GM18951 (cell line): ENCODE measurements around the gene ZMIZ1.

Experiments
- POLR2A ChIP-seq: IDR thresholded peaks from 4 replicates; pipeline ENCODE4 v1.6.1; 2011; ENCODE audit warnings: mild to moderate bottlenecking; ENCODE audit not compliant: insufficient read length, insufficient read depth; ENCODE audit errors: extremely low read depth
- in situ Hi-C: fragments of 300-500 bp; cut with MboI; formaldehyde crosslinking; loops from one replicate; pipeline ENCODE4 v1.12.0; 2022; ENCODE audit warnings: low sequenced_read_pairs, mixed read lengths, inconsistent platforms; ENCODE audit not compliant: unreplicated experiment

The ZMIZ1 gene

DNA sequence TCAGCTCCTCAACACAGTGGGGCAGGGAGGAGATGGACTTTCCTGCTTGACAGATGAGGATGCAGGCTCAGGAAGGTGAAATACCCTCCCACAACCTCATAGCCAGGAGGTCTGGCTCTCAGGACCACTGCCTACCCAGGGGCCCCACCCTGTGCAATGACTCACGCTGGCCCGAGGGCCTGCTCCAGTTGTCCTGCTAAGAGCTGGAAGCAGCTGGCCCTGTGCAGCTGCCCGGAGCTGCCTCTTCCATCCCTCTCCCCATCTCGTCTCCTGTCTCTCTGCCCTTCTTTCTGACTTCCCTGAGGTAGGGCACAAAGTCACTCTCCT is 123.9 kb downstream of the ZMIZ1 start:
- TF ChIP-seq POLR2A, result no peak
- in situ Hi-C loops, result loop anchor here (25.0 kb wide), 2 partner anchors 230 to 1155 kb away; partner anchors contain the start of genes POLR3A and RPS24

DNA sequence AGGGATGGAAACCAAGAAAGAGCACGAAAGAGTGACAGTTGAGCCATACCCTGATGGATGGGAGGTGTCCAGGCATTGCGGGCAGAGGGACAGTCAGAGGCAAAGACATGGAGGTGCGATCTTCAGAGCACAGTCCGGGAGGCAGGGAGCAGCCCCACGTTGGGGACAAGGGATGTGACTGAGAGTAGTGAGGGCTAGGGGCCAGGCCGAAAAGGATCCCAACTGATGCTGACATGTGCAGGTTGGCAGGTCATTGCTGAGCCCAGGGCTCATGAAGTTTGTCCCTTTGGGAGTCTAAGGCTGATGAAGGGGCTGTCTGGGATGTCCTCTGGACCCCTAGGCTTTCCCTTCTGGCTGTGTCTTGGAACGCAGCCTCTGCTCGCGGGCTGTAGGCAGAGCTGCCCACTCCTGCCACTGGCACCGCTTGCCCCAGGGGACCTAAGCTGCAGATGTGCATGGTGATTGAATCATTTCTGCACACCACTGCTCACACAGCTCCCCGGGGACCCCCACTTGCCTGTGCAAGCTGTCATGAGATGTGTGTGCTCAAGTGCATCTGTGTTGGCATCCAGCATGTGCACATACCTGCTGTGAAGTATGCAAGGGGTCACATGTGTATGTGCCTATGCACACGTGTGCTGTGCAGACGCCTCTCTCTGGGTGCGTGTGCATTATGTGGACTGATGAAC is 125.1 kb downstream of the ZMIZ1 start:
- TF ChIP-seq POLR2A, result no peak
- in situ Hi-C loops, result loop anchor here (25.0 kb wide), 2 partner anchors 232 to 1157 kb away; partner anchors contain the start of genes POLR3A and RPS24

DNA sequence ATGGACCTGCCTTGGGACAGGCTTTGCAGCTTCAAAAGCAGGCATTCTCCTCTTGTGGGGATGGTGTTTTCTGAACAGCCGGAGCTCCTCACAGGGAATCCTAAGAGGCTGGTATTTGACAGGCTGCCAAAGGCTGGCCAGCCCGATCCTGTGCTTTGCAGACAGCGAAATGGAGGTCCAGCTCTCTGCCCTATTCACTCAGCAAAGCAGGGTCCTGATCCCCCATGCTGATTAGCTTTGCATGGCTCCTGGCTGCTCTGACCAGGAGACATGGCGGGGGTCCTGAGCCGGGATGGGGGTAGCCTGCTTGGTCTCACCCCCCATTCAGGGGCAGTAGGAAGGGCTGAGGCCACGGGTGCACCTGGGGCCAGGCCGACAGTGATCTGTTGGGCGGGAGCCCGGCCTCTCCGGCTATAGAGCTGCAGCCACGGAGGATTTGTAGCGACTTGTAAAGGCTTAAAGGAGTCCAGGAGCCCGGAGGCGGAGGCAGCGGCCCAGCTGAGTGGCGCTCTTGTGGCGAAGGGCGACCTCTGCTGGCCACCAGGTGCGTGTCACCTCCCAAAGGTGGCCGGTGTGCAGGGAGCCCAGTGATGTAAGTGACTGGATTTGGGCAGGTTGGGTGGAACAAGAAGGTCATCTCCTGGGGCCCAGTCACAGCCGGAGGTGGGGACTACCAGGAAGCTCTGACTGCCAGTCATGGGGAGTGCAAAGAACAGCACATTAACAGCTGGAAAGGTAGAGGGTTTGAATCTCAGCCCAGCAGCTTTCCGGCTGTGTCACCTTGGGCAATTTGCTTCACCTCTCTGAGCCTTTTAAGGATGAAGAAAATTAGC is 126.5 kb downstream of the ZMIZ1 start:
- no peak for TF ChIP-seq POLR2A
- in situ Hi-C loops, result loop anchor here (25.0 kb wide), 2 partner anchors 233 to 1158 kb away; partner anchors contain the start of genes POLR3A and RPS24

GRCh38 chr10:79196470-79197461 is 128.0 kb downstream of the ZMIZ1 start:
- in situ Hi-C loops, result loop anchor here (25.0 kb wide), 2 partner anchors 234 to 1159 kb away; partner anchors contain the start of genes POLR3A and RPS24
- TF ChIP-seq POLR2A, result no peak

- in situ Hi-C loops, result loop anchor here (25.0 kb wide), 2 partner anchors 235 to 1160 kb away; partner anchors contain the start of genes POLR3A and RPS24
- no peak for TF ChIP-seq POLR2A
These were observed 128.8 kb downstream of the ZMIZ1 start for GRCh38 chr10:79197558-79197957.

- no peak for TF ChIP-seq POLR2A
- in situ Hi-C loops, result no loop called here
These were observed 131.6 kb downstream of the ZMIZ1 start for GRCh38 chr10:79200346-79200745.

DNA sequence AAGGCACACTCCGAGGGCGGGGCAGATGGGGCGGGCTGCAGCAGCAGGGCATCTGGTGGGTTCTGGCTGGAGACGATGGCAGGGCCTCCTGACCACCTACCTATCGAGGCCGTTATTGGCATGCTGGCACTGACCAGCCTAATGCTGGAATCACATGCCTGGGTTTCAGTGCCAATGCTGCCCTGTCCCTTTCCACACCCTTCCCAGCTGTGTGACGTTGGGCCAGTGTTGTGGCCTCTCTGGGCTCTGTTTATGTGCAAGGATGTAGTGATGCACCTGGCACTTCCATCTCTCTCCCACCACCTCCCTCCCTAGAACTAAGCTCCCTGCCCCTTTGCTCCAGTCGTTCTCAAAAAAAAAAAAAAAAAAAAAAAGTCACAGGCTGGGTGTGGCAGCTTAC is 132.9 kb downstream of the ZMIZ1 start:
- in situ Hi-C loops, result no loop called here
- TF ChIP-seq POLR2A, result no peak

DNA sequence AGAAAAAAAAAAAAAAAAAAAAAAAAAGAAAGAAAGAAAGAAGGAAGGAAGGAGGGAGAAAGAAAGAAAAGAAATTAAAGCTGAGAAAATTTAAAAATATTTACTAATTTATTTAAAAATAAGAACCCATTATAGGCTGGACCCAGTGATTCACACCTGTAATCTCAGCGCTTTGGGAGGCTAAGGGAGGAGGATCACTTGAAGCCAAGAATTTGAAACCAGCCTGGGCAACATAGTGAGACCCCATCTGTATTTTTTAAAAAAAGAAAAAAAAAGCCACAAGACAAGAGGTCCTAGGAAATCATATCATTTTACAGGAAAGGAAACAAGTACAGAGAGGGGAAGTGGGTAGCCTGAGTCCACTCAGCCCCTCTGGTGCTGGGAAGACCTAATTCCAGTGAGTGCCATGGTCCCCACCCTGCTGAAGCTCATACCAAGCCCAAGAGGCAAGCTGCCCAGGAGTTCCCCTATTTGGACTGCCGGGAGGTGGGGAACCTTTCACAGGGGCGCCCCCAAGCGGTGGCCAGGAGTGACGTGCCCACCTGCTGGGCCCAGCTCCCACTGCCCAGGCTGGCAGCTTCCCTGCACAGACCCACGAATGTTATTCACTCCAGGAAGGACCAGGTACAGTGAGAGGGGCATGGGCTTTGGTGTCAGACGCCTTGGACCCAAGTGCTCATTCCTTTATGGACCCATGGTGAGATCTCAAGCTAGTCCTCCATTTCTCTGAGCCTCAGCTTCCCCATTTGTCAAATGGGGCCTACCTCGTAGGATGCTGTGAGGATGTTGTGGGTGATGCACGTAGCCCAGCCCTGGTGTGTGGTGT is 133.6 kb downstream of the ZMIZ1 start:
- in situ Hi-C loops, result no loop called here
- TF ChIP-seq POLR2A, result no peak

GRCh38 chr10:79203014-79203644 is 134.4 kb downstream of the ZMIZ1 start:
- in situ Hi-C loops, result no loop called here
- TF ChIP-seq POLR2A, result no peak

DNA sequence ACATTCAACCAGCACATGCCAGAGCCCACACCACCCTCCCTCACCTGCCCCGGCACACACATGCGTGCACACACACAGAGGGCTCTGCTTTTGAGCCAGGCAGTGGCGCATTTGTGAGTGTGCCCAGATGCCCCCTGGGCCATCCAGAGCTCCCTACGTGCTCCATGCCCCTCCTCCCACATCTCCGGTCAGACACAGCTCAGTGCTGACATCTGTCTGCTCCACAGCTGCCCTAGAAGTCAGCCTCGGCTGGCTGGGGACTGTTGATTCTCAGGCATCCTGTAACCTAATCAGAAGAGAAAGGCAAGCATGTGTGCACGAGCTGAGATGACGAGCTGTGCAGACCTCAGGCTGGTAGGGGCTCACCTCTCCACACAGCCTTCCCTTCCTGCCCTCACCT is 135.1 kb downstream of the ZMIZ1 start:
- in situ Hi-C loops, result no loop called here
- TF ChIP-seq POLR2A, result no peak

DNA sequence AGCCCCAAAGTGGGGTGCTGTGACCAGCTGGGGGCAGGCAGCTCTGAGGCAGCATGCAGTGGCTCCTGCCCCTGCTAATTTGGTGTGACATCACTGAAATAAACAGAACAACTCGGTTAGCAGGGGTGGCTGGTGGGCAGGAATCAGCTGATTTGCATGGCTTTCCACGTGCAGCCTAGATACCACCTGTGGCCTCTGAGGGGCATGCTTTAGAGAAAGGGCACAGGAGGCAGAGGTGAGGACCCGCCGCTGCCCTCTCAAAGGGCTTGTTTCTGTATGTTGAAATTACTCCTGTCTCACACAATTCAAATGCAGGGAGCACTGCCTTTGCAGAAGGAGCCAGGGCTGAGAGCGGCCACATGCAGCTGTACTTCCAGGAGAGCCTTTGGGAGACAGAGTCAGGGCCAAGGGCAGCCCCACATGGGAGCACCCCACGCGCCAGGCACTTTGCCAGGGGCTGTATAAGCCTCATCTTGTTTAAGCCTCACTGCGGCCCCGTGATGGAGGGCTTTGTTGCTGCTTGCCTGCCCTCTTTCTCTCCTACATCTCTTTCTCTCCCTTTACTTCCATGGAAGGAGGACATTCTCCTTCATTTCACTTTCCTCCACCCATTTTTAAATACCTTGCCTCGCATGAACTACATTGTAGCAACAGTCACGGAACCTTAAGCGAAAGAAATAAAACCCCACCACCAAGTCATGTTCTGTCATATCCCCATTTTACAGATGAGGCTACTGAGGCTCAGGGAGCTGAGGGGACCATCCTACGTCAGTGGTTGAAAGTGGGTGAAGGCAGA is 137.7 kb downstream of the ZMIZ1 start:
- in situ Hi-C loops, result no loop called here
- TF ChIP-seq POLR2A, result no peak
